Right lobe of liver (tissue), 6 donors: ENCODE data around the gene KDM1A. TPM values are rescaled to one million over a fixed set of nuclear protein-coding genes. Genes with fewer than 3 reads are reported as not detected.

Experiments used
- ATAC-seq, 4 donors: fragments of 200-7000 bp; cut with Tn5 transposase; one replicate each; pipeline ENCODE4 v1.9.1; 2020; ENCODE audit warnings: mild to moderate bottlenecking in 4 of 4, moderate library complexity in 4 of 4
- DNase-seq, 3 donors: peaks; one replicate each; pipeline ENCODE4 v3.0.0-alpha.2; 2020
- H3K27ac ChIP-seq, 3 donors: fragments of 200-600 bp; one replicate each; pipeline ENCODE4 v1.8.0; 2022
- H3K27me3 ChIP-seq, 2 donors: fragments of 200-600 bp; one replicate each; pipeline ENCODE4 v1.8.0; 2022
- H3K36me3 ChIP-seq, 4 donors: fragments of 200-600 bp; sonication (generic) in 1 of 4; one replicate each; pipeline versions ENCODE4 v1.5.1 to v1.8.0; 2017 to 2022; ENCODE audit warnings: control low read depth in 1 of 4
- H3K4me1 ChIP-seq, 4 donors: fragments of 200-600 bp; sonication (generic) in 1 of 4; one replicate each; pipeline versions ENCODE4 v1.5.1 to v1.8.0; 2017 to 2022; ENCODE audit warnings: control low read depth in 1 of 4
- H3K4me3 ChIP-seq, 3 donors: fragments of 200-600 bp; one replicate each; pipeline ENCODE4 v1.8.0; 2022
- H3K9me3 ChIP-seq, 4 donors: fragments of 200-600 bp; sonication (generic) in 1 of 4; one replicate each; pipeline versions ENCODE4 v1.5.1 to v1.8.0; 2017 to 2022; ENCODE audit warnings: control low read depth in 1 of 4
- CTCF ChIP-seq, 4 donors: fragments of 200-600 bp in 3 of 4; fragments of 450-650 bp in 1 of 4; IDR thresholded peaks; one replicate each; pipeline versions ENCODE4 v1.5.1 to v1.8.0; 2016 to 2022; ENCODE audit warnings: antibody characterized with exemption in 4 of 4, mild to moderate bottlenecking in 2 of 4
- POLR2A ChIP-seq: fragments of 450-650 bp; IDR thresholded peaks from one replicate; pipeline ENCODE4 v1.6.1; 2017; ENCODE audit warnings: antibody characterized with exemption, mild to moderate bottlenecking
- WGBS: methylation state at CpG from one replicate; pipeline ENCODE4 v1.1.6; 2018; ENCODE audit warnings: low coverage, low lambda C conversion rate; ENCODE audit not compliant: insufficient coverage; ENCODE audit errors: missing lambda C conversion rate; 5-methylcytosine and 5-hydroxymethylcytosine counted together
- intact Hi-C, 2 donors: fragments of 100-400 bp; cut with DNase I; formaldehyde crosslinking; loops; one replicate each; pipeline versions ENCODE4 v1.11.2 to v1.14.1; 2022
- total RNA-seq, 6 experiments: library from RNA; depleted of rRNA in 2 of 6; stranded (reverse); fragments of >200 nt in 2 of 6; fragmentation: NEBNext Ultra II Directional in 3 of 6; extraction: Animal tissue kit (Norgen Biotek cat#: 25700) in 3 of 6; gene quantifications; one replicate each; pipeline versions ENCODE4 v1.1.0 to v1.2.4, GENCODE V29; 2016 to 2023
- donor health status: DM: no; HTN: yes; CAD: no.
- donor health status: DM: no; HTN: no; CAD: no.
- donor health status: DM: no; HTN: no; CAD: no.
- donor health status: DM: no; HTN: yes; CAD: no.
- donor health status: DM: no; HTN: yes; CAD: no.

The KDM1A gene
- total RNA-seq, 6 experiments from 2014 or later: 15.3 to 22.2 (median 18.6) TPM

GRCh38 chr1:22972760-22973159 is 46.5 kb upstream of the KDM1A start, which contains the start of gene LACTBL1:
TSS of gene LACTBL1 (minus strand) at chr1:22972866. CDS start at chr1:22972316, 550 bp downstream.
- TF ChIP-seq CTCF (IDR thresholded peaks at IDR 0.05) (no peak), POLR2A (no peak)
- intact Hi-C loops: loop anchor here in 1 of 2 donors (10.0 kb wide), 1 partner anchor 212 kb away; no protein-coding TSS in a partner anchor
- Histone ChIP-seq H3K27ac (no peak within 1 kb of the TSS), H3K36me3 (no peaks in the 10 kb centered on the region), H3K4me1 (no peaks in the 10 kb centered on the region), H3K4me3 (no peak within 1 kb of the TSS), H3K27me3 (no peaks in the 10 kb centered on the region), H3K9me3 (no peaks in the 10 kb centered on the region)
- no peak for DNase-seq
- ATAC-seq: no peak
- 17% methylated on average over 1 of the region's 5 CpGs for WGBS

GRCh38 chr1:22975694-22976093 is 43.6 kb upstream of the KDM1A start:
- TF ChIP-seq POLR2A (no peak), CTCF (IDR thresholded peaks at IDR 0.05) (no peak)
- H3K27ac ChIP-seq: no peak overlapping the region
- H3K36me3 ChIP-seq: no peaks in the 10 kb centered on the region
- no peaks in the 10 kb centered on the region for H3K9me3 ChIP-seq
- H3K4me1 ChIP-seq: no peaks in the 10 kb centered on the region
- WGBS: 38% methylated on average over 2 of the region's 3 CpGs
- ATAC-seq (peak in 1 of 4 donors; percentile 42), DNase-seq (no peak)
- H3K27me3 ChIP-seq: no peaks in the 10 kb centered on the region
- no peak overlapping the region for H3K4me3 ChIP-seq
- intact Hi-C loops: loop anchor here in 1 of 2 donors (10.0 kb wide), 1 partner anchor 209 kb away; no protein-coding TSS in a partner anchor

GRCh38 chr1:22976127-22976460 is 43.2 kb upstream of the KDM1A start:
- no peak overlapping the region for H3K4me3 ChIP-seq
- no peak overlapping the region for H3K27ac ChIP-seq
- no peaks in the 10 kb centered on the region for H3K4me1 ChIP-seq
- ATAC-seq (no peak), DNase-seq (no peak)
- TF ChIP-seq POLR2A (no peak), CTCF (IDR thresholded peaks at IDR 0.05) (no peak)
- no peaks in the 10 kb centered on the region for H3K9me3 ChIP-seq
- 30% methylated on average over 3 of the region's 4 CpGs for WGBS
- no peaks in the 10 kb centered on the region for H3K36me3 ChIP-seq
- intact Hi-C loops: loop anchor here in 1 of 2 donors (10.0 kb wide), 1 partner anchor 209 kb away; no protein-coding TSS in a partner anchor
- no peaks in the 10 kb centered on the region for H3K27me3 ChIP-seq

DNA sequence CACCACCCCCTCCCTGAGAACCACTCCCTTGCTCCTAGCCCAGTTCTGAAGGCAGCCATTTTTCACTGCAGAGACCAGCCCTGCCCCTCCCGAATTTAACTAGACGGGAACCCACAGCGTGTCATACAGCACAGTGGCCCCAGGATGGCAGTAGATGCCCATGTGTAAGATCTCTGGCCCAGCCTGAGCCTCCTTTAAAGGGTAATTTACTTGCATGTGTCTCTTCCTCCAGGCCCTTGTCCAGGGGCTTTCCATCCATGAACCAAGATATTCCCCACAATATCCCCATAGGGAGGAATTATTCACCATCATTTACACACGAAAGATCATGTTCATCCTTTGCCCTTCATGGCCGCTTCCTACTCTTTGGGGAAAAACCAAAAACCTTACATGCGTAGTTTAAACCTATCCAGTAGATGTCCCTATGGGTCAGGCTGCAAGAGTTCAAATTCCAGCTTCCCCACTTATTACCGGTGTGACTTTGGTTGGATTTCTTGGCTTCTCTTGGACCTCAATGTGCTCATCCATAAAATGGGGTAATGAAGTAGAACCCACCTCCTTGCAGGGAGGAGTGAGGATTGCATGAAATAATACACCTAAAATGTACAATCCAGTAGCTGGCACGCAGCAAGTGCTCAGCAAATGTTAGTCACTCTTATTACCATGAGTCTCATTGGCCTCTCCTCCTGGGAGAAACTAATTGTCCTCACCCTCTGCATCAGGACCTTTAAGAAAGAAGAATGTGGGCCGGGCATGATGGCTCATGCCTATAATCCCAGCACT is 42.6 kb upstream of the KDM1A start:
- DNase-seq: peak in 2 of 3 donors; percentile 59 to 70
- Histone ChIP-seq H3K27ac (no peak overlapping the region), H3K36me3 (no peaks in the 10 kb centered on the region), H3K4me3 (no peak overlapping the region), H3K27me3 (no peaks in the 10 kb centered on the region), H3K4me1 (no peaks in the 10 kb centered on the region), H3K9me3 (no peaks in the 10 kb centered on the region)
- intact Hi-C loops: loop anchor here in 1 of 2 donors (10.0 kb wide), 1 partner anchor 208 kb away; no protein-coding TSS in a partner anchor
- WGBS: 29% methylated on average over 8 of the region's 9 CpGs
- ATAC-seq: peak; percentile 95 to 98 (median 96)
- TF ChIP-seq CTCF (IDR thresholded peaks at IDR 0.05): peak; percentile 52 to 87 (median 64)
- no peak for TF ChIP-seq POLR2A
